ENCODE results near the gene ADAMTSL1.

DNA sequence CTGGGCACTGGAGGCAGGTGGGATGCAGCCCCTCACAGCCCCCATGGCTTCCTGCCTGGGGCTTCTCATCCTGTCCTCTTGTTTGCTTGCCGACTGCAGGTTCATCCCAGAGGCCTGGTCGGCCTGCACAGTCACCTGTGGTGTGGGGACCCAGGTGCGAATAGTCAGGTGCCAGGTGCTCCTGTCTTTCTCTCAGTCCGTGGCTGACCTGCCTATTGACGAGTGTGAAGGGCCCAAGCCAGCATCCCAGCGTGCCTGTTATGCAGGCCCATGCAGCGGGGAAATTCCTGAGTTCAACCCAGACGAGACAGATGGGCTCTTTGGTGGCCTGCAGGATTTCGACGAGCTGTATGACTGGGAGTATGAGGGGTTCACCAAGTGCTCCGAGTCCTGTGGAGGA lies 232.7 kb downstream of the ADAMTSL1 start:
- TF ChIP-seq ZNF138 (CRISPR knock-in tag; conservative IDR thresholded peaks at IDR 0.05) = no peak
- no peak for TF ChIP-seq NR3C1 (CRISPR knock-in tag; conservative IDR thresholded peaks at IDR 0.05; ENCODE audit: low read depth)
- TF ChIP-seq, protein P1, sequence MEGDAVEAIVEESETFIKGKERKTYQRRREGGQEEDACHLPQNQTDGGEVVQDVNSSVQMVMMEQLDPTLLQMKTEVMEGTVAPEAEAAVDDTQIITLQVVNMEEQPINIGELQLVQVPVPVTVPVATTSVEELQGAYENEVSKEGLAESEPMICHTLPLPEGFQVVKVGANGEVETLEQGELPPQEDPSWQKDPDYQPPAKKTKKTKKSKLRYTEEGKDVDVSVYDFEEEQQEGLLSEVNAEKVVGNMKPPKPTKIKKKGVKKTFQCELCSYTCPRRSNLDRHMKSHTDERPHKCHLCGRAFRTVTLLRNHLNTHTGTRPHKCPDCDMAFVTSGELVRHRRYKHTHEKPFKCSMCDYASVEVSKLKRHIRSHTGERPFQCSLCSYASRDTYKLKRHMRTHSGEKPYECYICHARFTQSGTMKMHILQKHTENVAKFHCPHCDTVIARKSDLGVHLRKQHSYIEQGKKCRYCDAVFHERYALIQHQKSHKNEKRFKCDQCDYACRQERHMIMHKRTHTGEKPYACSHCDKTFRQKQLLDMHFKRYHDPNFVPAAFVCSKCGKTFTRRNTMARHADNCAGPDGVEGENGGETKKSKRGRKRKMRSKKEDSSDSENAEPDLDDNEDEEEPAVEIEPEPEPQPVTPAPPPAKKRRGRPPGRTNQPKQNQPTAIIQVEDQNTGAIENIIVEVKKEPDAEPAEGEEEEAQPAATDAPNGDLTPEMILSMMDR (IDR thresholded peaks at IDR 0.05) = no peak
- no peak for TF ChIP-seq NR2C2 (CRISPR knock-in tag; IDR thresholded peaks at IDR 0.05)
- no peak for TF ChIP-seq FOXK1 (CRISPR knock-in tag; IDR thresholded peaks at IDR 0.05)
- TF ChIP-seq, protein P2, sequence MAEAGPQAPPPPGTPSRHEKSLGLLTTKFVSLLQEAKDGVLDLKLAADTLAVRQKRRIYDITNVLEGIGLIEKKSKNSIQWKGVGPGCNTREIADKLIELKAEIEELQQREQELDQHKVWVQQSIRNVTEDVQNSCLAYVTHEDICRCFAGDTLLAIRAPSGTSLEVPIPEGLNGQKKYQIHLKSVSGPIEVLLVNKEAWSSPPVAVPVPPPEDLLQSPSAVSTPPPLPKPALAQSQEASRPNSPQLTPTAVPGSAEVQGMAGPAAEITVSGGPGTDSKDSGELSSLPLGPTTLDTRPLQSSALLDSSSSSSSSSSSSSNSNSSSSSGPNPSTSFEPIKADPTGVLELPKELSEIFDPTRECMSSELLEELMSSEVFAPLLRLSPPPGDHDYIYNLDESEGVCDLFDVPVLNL (CRISPR knock-in tag; IDR thresholded peaks at IDR 0.05; ENCODE audit: borderline replicate concordance, low read depth) = no peak
- TF ChIP-seq RELA (CRISPR knock-in tag; IDR thresholded peaks at IDR 0.05; ENCODE audit: borderline replicate concordance) = no peak
- TF ChIP-seq JUN (CRISPR knock-in tag; IDR thresholded peaks at IDR 0.05) = no peak
- TF ChIP-seq CREB1 (CRISPR knock-in tag; IDR thresholded peaks at IDR 0.05) = no peak
- TF ChIP-seq, protein P3, sequence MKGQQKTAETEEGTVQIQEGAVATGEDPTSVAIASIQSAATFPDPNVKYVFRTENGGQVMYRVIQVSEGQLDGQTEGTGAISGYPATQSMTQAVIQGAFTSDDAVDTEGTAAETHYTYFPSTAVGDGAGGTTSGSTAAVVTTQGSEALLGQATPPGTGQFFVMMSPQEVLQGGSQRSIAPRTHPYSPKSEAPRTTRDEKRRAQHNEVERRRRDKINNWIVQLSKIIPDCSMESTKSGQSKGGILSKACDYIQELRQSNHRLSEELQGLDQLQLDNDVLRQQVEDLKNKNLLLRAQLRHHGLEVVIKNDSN (CRISPR knock-in tag; IDR thresholded peaks at IDR 0.05) = no peak
- TF ChIP-seq ETV6 (CRISPR knock-in tag; IDR thresholded peaks at IDR 0.05) = no peak
- TF ChIP-seq ZNF232 (CRISPR knock-in tag; IDR thresholded peaks at IDR 0.05) = no peak
